ENCODE results near the gene MROH8. TPM values are rescaled to one million over a fixed set of nuclear protein-coding genes. Genes with fewer than 3 reads are reported as not detected.

The MROH8 gene
- total RNA-seq, 1 experiment from 2014 or later: 1.1 TPM

GRCh38 chr20:37192137-37192854 lies 12.9 kb upstream of the MROH8 start:
- ChIA-PET CTCF (interaction anchor here (0.5 to 13.2 kb wide), 59 partner anchors 9 to 1804 kb away, joined by 3 to 191 read pairs (median 4); partner anchors contain the start of genes BLCAP, MANBAL, MROH8 and RBL1), POLR2A (interaction anchor here (0.6 to 4.7 kb wide), 10 partner anchors 9 to 543 kb away, joined by 3 to 36 read pairs (median 4); partner anchors contain the start of genes MANBAL, MROH8 and RPN2)
- H3K4me3 Mint-ChIP-seq (ENCODE audit: unreplicated experiment): no peak overlapping the region
- no peaks in the 10 kb centered on the region for H3K9me3 Mint-ChIP-seq (ENCODE audit: unreplicated experiment)
- intact Hi-C loops (cut with micrococcal nuclease): loop anchor here (5.0 kb wide), 1 partner anchor 185 kb away; no protein-coding TSS in a partner anchor
- H3K4me1 Mint-ChIP-seq (ENCODE audit: insufficient read depth, unreplicated experiment): peaks cover 35% of the 10 kb centered on the region
- H3K36me3 Mint-ChIP-seq (ENCODE audit: insufficient read depth, unreplicated experiment): peaks cover 68% of the 10 kb centered on the region
- no peaks in the 10 kb centered on the region for H3K27me3 Mint-ChIP-seq (ENCODE audit: insufficient read depth, unreplicated experiment)
- TF ChIP-seq, protein P1, sequence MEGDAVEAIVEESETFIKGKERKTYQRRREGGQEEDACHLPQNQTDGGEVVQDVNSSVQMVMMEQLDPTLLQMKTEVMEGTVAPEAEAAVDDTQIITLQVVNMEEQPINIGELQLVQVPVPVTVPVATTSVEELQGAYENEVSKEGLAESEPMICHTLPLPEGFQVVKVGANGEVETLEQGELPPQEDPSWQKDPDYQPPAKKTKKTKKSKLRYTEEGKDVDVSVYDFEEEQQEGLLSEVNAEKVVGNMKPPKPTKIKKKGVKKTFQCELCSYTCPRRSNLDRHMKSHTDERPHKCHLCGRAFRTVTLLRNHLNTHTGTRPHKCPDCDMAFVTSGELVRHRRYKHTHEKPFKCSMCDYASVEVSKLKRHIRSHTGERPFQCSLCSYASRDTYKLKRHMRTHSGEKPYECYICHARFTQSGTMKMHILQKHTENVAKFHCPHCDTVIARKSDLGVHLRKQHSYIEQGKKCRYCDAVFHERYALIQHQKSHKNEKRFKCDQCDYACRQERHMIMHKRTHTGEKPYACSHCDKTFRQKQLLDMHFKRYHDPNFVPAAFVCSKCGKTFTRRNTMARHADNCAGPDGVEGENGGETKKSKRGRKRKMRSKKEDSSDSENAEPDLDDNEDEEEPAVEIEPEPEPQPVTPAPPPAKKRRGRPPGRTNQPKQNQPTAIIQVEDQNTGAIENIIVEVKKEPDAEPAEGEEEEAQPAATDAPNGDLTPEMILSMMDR (IDR thresholded peaks at IDR 0.05; ENCODE audit: unreplicated experiment): peak; percentile 80
- no peak overlapping the region for H3K27ac Mint-ChIP-seq (ENCODE audit: low read depth, unreplicated experiment)
- peak; percentile 82 for DNase-seq (ENCODE audit: unreplicated experiment)
- no TSS peak for BruUV-seq (replicated peaks)

DNA sequence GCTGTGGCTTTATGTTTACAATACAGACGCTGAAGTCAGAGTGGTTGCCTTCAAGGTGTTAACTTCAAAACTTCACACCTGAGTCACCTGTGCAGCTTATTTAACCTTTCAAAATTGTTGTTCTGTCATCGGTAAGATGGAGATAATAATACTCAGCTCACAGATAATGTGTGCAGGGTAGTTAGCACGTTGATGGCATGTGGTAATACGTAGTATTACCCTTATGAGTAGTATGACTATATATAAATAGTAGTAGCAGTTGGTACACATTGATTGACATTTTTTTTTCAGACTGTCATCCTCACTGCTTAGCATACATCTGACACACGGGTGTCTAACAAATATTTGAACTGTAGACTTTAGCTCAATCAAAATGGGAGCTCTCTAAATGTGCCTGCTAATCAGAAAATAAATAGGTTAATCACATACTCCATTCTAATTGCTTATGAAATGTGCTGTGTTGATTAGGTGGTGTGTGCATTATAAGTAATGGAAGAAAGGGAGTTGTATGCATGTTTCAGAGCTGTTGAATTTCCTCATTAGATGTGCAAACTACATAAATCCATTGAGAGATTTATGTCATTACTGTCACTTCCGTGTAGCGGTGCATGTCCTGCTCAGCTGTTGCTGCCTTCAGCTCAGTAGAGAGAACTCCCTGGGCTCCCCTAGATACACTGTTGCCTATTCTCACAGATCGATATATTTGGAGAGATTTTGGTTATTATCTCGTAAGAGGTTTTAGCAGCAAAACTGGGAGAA lies 11.2 kb upstream of the MROH8 start:
- ChIA-PET POLR2A (interaction anchor here (1.0 to 4.7 kb wide), 2 partner anchors 13 to 349 kb away, joined by 3 to 36 read pairs; partner anchors contain the start of genes MROH8 and RPN2), CTCF (interaction anchor here (0.6 to 13.2 kb wide), 13 partner anchors 8 to 1163 kb away, joined by 3 to 191 read pairs (median 8); partner anchors contain the start of genes BLCAP, MANBAL, MROH8 and RBL1)
- intact Hi-C loops (cut with micrococcal nuclease): loop anchor here (5.0 kb wide), 1 partner anchor 183 kb away; no protein-coding TSS in a partner anchor
- Mint-ChIP-seq H3K27me3 (ENCODE audit: insufficient read depth, unreplicated experiment) (no peaks in the 10 kb centered on the region), H3K4me3 (ENCODE audit: unreplicated experiment) (no peak overlapping the region), H3K27ac (ENCODE audit: low read depth, unreplicated experiment) (no peak overlapping the region), H3K9me3 (ENCODE audit: unreplicated experiment) (no peaks in the 10 kb centered on the region), H3K36me3 (ENCODE audit: insufficient read depth, unreplicated experiment) (peaks cover 74% of the 10 kb centered on the region), H3K4me1 (ENCODE audit: insufficient read depth, unreplicated experiment) (peaks cover 35% of the 10 kb centered on the region)
- BruUV-seq (replicated peaks): no TSS peak
- DNase-seq (ENCODE audit: unreplicated experiment): no peak
- TF ChIP-seq, protein P1 (IDR thresholded peaks at IDR 0.05; ENCODE audit: unreplicated experiment): no peak

DNA sequence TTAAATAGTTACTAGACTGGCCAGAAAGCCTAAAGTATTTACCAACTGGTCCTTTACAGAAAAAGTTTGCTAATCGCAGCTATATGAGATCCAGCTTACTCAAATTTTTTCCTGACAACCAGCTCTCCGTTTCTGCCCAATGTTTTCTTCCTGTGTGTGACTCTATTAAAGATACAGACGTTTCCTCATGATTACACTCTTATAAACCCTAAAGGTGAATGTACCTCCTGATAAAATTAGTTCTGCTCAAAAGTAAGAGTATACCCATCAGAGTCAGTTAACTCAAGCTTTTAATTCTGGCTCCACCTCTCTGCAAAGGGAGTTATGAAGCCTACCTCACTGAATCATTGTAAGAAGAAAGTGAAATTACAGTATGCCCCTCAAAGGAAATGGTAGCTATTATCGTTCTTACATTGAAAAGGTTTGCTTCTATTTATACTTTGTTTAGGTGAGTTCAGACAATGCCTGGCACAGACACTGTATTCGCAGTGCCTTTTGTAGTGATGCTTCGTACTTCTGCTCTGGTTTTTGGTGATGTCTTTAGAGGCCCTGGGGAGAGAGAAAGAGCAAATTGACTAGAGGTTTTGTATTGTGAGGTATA lies 10.2 kb upstream of the MROH8 start:
- Mint-ChIP-seq H3K36me3 (ENCODE audit: insufficient read depth, unreplicated experiment) (peaks cover 78% of the 10 kb centered on the region), H3K4me1 (ENCODE audit: insufficient read depth, unreplicated experiment) (peaks cover 30% of the 10 kb centered on the region), H3K27me3 (ENCODE audit: insufficient read depth, unreplicated experiment) (no peaks in the 10 kb centered on the region), H3K9me3 (ENCODE audit: unreplicated experiment) (no peaks in the 10 kb centered on the region), H3K27ac (ENCODE audit: low read depth, unreplicated experiment) (no peak overlapping the region), H3K4me3 (ENCODE audit: unreplicated experiment) (no peak overlapping the region)
- TF ChIP-seq, protein P1 (IDR thresholded peaks at IDR 0.05; ENCODE audit: unreplicated experiment): no peak
- CTCF ChIA-PET: interaction anchor here (0.6 to 13.2 kb wide), 10 partner anchors 7 to 1164 kb away, joined by 3 to 191 read pairs (median 5); partner anchors contain the start of genes BLCAP, MROH8 and RPN2
- intact Hi-C loops (cut with micrococcal nuclease): loop anchor here (5.0 kb wide), 1 partner anchor 182 kb away; no protein-coding TSS in a partner anchor
- BruUV-seq (replicated peaks): no TSS peak
- no peak for DNase-seq (ENCODE audit: unreplicated experiment)
- POLR2A ChIA-PET: interaction anchor here (0.5 to 4.7 kb wide), 4 partner anchors 11 to 135 kb away, joined by 3 to 36 read pairs (median 3); partner anchors contain the start of genes MROH8 and RPN2

All from MCF 10A (cell line).